Panc1 (cell line): ENCODE results near the gene EPS8L1.

ENCODE experiments used
- POLR2AphosphoS5 ChIP-seq: IDR thresholded peaks from 2 replicates; pipeline ENCODE4 v1.6.1; 2012; ENCODE audit warnings: mild to moderate bottlenecking, low read depth, low read length, moderate library complexity
- SIN3A ChIP-seq: IDR thresholded peaks from 2 replicates; pipeline ENCODE4 v1.6.1; 2012; ENCODE audit warnings: low read depth, mild to moderate bottlenecking, low read length, moderate library complexity, borderline replicate concordance; ENCODE audit not compliant: insufficient read depth
- TF ChIP-seq, protein P1 (sequence below): fragments of 450-650 bp; IDR thresholded peaks from 2 replicates; pipeline ENCODE4 v1.5.1; 2017; ENCODE audit warnings: mild to moderate bottlenecking
- TF ChIP-seq, protein P2 (sequence below), 2 experiments: IDR thresholded peaks; 2 replicates each; pipeline ENCODE4 v1.6.1; 2011 to 2012; ENCODE audit warnings: low read depth in 2 of 2, control low read depth in 1 of 2, low read length in 1 of 2, mild to moderate bottlenecking in 1 of 2, moderate library complexity in 1 of 2; ENCODE audit not compliant: insufficient read depth in 1 of 2

DNA sequence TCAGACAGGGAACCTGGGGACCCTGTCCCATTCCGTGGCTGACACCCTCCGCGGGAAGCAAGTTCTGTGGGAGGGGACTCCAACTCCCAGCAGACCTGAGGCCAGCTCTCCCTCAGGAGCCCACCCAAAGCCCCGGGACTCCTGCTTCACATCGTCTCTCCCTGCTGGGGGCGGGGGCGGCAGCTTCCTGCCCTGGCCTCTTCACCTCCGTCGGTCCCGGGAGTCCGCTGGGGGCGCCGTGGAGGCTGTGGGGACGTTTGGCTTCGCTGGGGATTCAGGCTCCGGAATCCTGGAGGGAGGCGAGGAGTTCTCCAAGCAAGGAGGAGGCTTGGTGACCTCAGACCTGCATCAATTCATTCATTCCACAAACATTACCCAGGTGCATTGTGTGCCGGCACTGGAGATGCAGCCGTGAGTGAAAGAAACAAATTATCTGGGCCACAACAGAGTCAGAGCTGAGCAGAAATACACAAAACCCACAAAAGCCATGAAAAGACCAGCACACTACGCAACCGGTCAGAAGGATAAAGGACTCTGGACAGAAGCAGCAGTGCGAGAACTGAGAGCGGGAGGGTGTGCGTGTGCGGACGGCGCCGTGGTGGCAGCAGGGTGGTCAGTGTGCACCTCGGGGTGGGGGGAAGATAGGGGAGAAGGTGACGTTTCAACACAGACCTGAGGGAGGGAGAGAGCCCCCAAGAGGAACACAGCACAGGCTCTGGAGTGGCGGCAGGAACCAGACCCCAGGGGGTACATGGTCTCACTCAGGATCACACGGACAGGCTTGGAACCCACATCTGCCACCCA lies 19.0 kb downstream of the EPS8L1 start:
- TF ChIP-seq, protein P1, sequence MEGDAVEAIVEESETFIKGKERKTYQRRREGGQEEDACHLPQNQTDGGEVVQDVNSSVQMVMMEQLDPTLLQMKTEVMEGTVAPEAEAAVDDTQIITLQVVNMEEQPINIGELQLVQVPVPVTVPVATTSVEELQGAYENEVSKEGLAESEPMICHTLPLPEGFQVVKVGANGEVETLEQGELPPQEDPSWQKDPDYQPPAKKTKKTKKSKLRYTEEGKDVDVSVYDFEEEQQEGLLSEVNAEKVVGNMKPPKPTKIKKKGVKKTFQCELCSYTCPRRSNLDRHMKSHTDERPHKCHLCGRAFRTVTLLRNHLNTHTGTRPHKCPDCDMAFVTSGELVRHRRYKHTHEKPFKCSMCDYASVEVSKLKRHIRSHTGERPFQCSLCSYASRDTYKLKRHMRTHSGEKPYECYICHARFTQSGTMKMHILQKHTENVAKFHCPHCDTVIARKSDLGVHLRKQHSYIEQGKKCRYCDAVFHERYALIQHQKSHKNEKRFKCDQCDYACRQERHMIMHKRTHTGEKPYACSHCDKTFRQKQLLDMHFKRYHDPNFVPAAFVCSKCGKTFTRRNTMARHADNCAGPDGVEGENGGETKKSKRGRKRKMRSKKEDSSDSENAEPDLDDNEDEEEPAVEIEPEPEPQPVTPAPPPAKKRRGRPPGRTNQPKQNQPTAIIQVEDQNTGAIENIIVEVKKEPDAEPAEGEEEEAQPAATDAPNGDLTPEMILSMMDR, result peak; percentile 83
- no peak for TF ChIP-seq POLR2AphosphoS5
- TF ChIP-seq, protein P2, sequence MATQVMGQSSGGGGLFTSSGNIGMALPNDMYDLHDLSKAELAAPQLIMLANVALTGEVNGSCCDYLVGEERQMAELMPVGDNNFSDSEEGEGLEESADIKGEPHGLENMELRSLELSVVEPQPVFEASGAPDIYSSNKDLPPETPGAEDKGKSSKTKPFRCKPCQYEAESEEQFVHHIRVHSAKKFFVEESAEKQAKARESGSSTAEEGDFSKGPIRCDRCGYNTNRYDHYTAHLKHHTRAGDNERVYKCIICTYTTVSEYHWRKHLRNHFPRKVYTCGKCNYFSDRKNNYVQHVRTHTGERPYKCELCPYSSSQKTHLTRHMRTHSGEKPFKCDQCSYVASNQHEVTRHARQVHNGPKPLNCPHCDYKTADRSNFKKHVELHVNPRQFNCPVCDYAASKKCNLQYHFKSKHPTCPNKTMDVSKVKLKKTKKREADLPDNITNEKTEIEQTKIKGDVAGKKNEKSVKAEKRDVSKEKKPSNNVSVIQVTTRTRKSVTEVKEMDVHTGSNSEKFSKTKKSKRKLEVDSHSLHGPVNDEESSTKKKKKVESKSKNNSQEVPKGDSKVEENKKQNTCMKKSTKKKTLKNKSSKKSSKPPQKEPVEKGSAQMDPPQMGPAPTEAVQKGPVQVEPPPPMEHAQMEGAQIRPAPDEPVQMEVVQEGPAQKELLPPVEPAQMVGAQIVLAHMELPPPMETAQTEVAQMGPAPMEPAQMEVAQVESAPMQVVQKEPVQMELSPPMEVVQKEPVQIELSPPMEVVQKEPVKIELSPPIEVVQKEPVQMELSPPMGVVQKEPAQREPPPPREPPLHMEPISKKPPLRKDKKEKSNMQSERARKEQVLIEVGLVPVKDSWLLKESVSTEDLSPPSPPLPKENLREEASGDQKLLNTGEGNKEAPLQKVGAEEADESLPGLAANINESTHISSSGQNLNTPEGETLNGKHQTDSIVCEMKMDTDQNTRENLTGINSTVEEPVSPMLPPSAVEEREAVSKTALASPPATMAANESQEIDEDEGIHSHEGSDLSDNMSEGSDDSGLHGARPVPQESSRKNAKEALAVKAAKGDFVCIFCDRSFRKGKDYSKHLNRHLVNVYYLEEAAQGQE (IDR thresholded peaks at IDR 0.05; ENCODE audit: insufficient read depth in 1 of 2, low read depth in 2 of 2, low read length in 1 of 2), result no peak
- no peak for TF ChIP-seq SIN3A
